HL-60/S4 (cell line): ENCODE data around the gene MYG1.

Source experiments
- in situ Hi-C: fragments of 300-500 bp; cut with MboI; formaldehyde crosslinking; loops from 2 replicates; pipeline ENCODE4 v1.14.3; 2022; ENCODE audit warnings: low sequenced_read_pairs

MYG1 gene, protein sequence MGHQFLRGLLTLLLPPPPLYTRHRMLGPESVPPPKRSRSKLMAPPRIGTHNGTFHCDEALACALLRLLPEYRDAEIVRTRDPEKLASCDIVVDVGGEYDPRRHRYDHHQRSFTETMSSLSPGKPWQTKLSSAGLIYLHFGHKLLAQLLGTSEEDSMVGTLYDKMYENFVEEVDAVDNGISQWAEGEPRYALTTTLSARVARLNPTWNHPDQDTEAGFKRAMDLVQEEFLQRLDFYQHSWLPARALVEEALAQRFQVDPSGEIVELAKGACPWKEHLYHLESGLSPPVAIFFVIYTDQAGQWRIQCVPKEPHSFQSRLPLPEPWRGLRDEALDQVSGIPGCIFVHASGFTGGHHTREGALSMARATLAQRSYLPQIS

DNA sequence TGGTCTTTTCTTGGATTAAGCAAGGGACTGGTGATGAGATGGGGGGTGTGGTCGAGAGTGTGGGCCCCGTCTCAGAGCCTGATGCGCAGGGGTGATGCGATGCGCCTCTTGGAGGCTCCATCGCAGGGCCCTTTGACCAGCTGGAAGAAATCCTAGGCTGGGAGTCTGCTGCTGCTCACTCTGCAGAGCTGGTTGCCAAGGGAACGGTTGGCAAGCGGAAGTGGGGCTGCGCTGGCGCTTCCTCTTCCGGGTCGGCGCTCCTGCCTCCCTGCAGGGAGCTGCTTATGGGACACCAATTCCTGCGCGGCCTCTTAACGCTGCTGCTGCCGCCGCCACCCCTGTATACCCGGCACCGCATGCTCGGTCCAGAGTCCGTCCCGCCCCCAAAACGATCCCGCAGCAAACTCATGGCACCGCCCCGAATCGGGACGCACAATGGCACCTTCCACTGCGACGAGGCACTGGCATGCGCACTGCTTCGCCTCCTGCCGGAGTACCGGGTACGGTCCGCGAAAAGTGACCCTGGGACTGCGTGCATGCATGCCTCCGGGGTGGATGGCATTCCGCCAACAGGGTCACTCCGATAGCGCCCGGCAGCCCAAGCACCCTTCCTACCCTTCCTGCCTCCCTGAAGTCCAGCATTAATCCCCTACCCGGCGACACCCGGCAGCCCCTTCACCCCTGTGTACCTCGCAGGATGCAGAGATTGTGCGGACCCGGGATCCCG is at the start of gene MYG1:
Gene MYG1 (plus strand): TSS at position 242 of the 727 bp plus-strand sequence. CDS start 43 bp downstream, at position 285.
- in situ Hi-C loops = no loop called here

GRCh38 chr12:53251477-53252348 is 47.8 kb upstream of the MYG1 start:
- in situ Hi-C loops = no loop called here

- in situ Hi-C loops = no loop called here
Measured at GRCh38 chr12:53252349-53252916, 47.1 kb upstream of the MYG1 start.

DNA sequence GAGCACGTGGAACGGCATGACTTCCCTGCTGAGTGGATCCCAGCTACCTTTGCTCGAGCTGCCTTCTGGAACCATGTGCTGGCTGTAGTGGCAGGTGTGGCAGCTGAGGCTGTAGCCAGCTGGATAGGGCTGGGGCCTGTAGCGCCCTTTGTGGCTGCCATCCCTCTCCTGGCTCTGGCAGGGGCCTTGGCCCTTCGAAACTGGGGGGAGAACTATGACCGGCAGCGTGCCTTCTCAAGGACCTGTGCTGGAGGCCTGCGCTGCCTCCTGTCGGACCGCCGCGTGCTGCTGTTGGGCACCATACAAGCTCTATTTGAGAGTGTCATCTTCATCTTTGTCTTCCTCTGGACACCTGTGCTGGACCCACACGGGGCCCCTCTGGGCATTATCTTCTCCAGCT is 46.2 kb upstream of the MYG1 start:
- in situ Hi-C loops = no loop called here

- in situ Hi-C loops = no loop called here
Measured at GRCh38 chr12:53254816-53255545, 44.5 kb upstream of the MYG1 start.

DNA sequence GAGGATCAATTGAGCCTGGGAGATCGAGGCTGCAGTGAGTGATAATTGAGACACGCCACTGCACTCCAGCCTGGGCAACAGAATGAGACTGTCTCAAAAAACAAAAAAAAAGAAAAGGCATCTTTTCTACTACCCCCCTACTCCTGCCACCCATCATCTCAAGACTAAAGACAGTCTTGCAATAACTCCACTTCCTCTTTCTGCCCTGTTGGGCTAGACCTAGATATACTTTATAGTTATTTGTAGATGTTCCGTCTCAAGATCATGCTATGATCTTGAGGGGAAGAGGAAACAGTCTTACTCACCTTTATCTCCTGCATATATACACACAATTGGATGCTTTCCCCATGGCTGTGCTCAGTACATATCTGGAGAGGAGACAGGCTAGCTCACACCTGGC is 43.5 kb upstream of the MYG1 start:
- in situ Hi-C loops = no loop called here

GRCh38 chr12:53258541-53259539 is 40.7 kb upstream of the MYG1 start:
- in situ Hi-C loops = no loop called here

DNA sequence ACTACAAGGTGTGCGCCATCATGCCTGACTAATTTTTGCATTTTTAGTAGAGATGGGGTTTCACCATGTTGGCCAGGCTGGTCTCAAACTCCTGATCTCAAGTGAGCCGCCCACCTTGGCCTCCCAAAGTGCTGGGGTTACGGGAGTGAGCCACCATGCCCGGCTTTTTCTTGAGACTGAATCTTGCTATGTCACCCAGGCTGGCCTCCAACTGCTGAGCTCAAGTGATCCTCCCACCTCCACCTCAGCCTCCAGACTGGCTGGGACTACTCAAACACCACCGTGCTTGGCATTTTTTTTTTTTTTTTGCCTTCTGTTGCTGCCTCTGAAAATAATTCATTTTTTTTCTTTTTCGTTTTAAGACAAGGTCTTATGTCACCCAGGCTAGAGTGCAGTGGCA is 39.6 kb upstream of the MYG1 start:
- in situ Hi-C loops = no loop called here

DNA sequence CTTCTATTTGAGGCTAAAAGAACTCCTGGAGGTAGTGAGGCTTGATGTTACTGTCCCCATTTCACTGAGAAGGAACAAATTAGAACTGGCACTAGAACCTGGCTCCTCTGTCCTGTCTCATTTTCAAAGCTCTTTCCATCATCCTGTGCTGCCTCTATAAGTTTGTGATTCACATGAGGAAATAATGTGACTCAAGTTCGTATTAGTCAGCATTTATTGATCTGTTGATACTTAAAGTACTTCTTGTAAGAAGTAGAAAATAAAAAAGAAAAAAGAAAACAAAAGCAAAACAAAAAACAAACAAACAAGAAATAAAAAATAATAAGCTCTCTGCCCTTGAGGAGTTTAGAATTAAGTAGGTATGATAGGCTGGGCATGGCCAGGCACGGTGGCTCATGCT is 33.7 kb upstream of the MYG1 start:
- in situ Hi-C loops = no loop called here

GRCh38 chr12:53267306-53267998 is 32.0 kb upstream of the MYG1 start:
- in situ Hi-C loops = no loop called here

DNA sequence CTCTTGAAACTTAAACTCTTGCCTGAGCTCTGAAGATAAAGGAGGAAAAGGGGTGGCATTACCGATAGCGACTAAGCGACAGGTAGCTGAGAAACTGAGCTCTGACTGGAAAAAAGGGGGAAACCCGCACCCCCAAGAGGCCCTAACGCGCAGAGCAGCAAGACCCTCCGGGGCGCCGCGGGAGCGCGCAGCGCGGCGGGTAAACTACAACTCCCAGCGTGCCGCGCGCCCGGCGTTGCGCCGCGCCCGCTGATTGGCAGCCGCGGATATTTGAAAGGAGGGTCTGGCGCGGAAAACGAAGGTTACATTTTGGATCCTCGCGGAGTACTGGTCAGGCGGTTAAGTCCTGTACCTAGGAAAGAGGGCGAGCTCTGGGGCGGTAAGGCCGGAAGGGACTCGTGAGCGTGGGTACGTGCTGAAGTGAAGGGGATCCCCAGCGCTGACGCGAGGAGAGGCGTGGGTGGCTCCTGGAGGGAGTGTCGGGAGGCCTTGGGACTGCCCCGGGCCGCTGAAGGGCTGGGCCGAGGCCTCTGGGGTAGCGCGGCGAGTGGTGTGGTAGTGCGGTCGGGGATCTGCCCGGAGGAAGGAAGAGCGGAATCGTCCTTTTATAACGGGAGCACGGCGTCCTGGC is 31.4 kb upstream of the MYG1 start, which contains the start of gene ESPL1:
Gene ESPL1 (plus strand): TSS at position 301 of the 631 bp plus-strand sequence. CDS start 468 bp downstream, outside the sequence.
- in situ Hi-C loops = no loop called here

- in situ Hi-C loops = no loop called here
Measured at GRCh38 chr12:53268630-53269562, 30.6 kb upstream of the MYG1 start.

GRCh38 chr12:53274445-53274844 is 25.1 kb upstream of the MYG1 start:
- in situ Hi-C loops = no loop called here

GRCh38 chr12:53276511-53276910 is 23.0 kb upstream of the MYG1 start:
- in situ Hi-C loops = no loop called here

- in situ Hi-C loops = no loop called here
Measured at GRCh38 chr12:53277981-53278380, 21.5 kb upstream of the MYG1 start.

DNA sequence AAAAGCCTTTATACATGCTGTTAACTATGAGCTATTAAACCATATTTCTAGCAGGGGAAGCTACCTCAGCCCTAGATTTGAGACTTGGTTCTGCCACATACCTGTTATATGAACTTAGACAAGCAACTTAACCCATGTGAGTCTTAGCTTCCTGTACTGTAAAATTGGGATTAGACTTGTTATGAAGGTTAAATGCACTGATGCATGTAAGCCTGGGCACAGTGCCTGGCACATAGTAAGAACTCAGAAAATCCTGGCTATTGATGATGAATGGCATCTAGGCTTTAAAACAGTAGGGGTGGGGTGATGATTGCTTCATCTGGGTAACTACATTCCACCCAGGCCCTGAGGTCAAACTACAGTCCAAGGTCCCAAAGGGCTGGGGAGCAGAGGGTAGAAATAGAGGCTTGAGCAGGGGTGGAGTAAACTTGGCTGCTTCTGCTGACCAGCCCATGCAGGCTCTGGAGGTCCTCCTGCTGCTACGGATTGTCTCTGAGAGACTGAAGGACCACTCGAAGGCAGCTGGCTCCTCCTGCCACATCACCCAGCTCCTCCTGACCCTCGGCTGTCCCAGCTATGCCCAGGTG is 20.1 kb upstream of the MYG1 start:
- in situ Hi-C loops = no loop called here
